ENCODE results near the gene RPP30.

DNA sequence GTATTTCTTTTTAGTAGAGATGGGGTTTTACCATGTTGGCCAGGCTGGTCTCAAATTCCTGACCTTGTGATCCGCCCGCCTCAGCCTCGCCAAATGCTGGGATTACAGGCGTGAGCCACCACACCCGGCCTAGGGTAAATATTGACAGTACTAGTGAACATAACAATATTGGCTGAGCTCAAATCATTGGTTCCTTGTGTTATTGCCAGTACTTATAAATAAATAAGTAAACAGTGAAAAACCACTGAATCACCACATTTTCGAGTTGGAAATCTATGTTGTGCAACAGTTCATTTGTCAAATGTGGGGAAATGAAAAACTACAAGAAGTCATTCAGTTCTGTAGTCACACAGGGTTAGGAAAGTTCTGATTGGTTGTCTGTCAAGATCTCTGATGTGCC, 15.8 kb downstream of the RPP30 start:
- TF ChIP-seq, protein P1, sequence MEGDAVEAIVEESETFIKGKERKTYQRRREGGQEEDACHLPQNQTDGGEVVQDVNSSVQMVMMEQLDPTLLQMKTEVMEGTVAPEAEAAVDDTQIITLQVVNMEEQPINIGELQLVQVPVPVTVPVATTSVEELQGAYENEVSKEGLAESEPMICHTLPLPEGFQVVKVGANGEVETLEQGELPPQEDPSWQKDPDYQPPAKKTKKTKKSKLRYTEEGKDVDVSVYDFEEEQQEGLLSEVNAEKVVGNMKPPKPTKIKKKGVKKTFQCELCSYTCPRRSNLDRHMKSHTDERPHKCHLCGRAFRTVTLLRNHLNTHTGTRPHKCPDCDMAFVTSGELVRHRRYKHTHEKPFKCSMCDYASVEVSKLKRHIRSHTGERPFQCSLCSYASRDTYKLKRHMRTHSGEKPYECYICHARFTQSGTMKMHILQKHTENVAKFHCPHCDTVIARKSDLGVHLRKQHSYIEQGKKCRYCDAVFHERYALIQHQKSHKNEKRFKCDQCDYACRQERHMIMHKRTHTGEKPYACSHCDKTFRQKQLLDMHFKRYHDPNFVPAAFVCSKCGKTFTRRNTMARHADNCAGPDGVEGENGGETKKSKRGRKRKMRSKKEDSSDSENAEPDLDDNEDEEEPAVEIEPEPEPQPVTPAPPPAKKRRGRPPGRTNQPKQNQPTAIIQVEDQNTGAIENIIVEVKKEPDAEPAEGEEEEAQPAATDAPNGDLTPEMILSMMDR (conservative IDR thresholded peaks at IDR 0.05): no peak
- no peak for TF ChIP-seq EZH2 (IDR thresholded peaks at IDR 0.05; ENCODE audit: low read depth)

Measured in PC-9 (cell line).